HEK293T (cell line): ENCODE data around the gene CLIC3.

Experiments used
- CTCF ChIA-PET: fragments of 350-600 bp; formaldehyde crosslinking; extraction: SDS; loops from one replicate; lab custom pipeline; 2021; ENCODE audit warnings: antibody characterized with exemption, inconsistent platforms; lab: Yijun Ruan, JAX
- POLR2A ChIA-PET: fragments of 350-600 bp; formaldehyde crosslinking; extraction: SDS; loops from one replicate; lab custom pipeline; 2020; ENCODE audit warnings: antibody characterized with exemption, inconsistent platforms; lab: Yijun Ruan, JAX
- DNase-seq: peaks from one replicate; pipeline ENCODE4 v3.0.0; 2012; ENCODE audit warnings: mixed read lengths; ENCODE audit errors: extremely low spot score
- ARNT ChIP-seq: fragments of 450-650 bp; IDR thresholded peaks from 2 replicates; pipeline ENCODE4 v1.6.1; 2017; ENCODE audit warnings: mild to moderate bottlenecking
- BHLHE40 ChIP-seq: fragments of 450-650 bp; IDR thresholded peaks from 2 replicates; pipeline ENCODE4 v1.6.1; 2016; ENCODE audit warnings: mild to moderate bottlenecking, moderate library complexity, borderline replicate concordance
- CTBP1 ChIP-seq: fragments of 450-650 bp; IDR thresholded peaks from 2 replicates; pipeline ENCODE4 v1.6.1; 2016; ENCODE audit warnings: borderline replicate concordance
- ELF4 ChIP-seq: fragments of 450-650 bp; IDR thresholded peaks from 2 replicates; pipeline ENCODE4 v1.6.1; 2017; ENCODE audit warnings: antibody characterized with exemption
- FOXA1 ChIP-seq: fragments of 450-650 bp; IDR thresholded peaks from 2 replicates; pipeline ENCODE4 v1.6.1; 2016; ENCODE audit warnings: mild to moderate bottlenecking
- FOXK2 ChIP-seq: fragments of 450-650 bp; IDR thresholded peaks from 2 replicates; pipeline ENCODE4 v1.6.1; 2016; ENCODE audit warnings: mild to moderate bottlenecking
- FOXM1 ChIP-seq: fragments of 450-650 bp; IDR thresholded peaks from 2 replicates; pipeline ENCODE4 v1.6.1; 2017; ENCODE audit warnings: mild to moderate bottlenecking, borderline replicate concordance
- HDGF ChIP-seq: fragments of 450-650 bp; IDR thresholded peaks from 2 replicates; pipeline ENCODE4 v1.6.1; 2017; ENCODE audit warnings: antibody characterized with exemption, borderline replicate concordance
- L3MBTL2 ChIP-seq: fragments of 450-650 bp; conservative IDR thresholded peaks from 2 replicates; pipeline ENCODE4 v1.6.1; 2016; ENCODE audit warnings: mild to moderate bottlenecking
- LEF1 ChIP-seq: fragments of 450-650 bp; IDR thresholded peaks from 2 replicates; pipeline ENCODE4 v1.6.1; 2017; ENCODE audit warnings: mild to moderate bottlenecking, borderline replicate concordance
- NFRKB ChIP-seq: fragments of 450-650 bp; IDR thresholded peaks from 2 replicates; pipeline ENCODE4 v1.6.1; 2016; ENCODE audit warnings: mild to moderate bottlenecking, moderate library complexity
- PKNOX1 ChIP-seq: fragments of 450-650 bp; IDR thresholded peaks from 2 replicates; pipeline ENCODE4 v1.6.1; 2016
- SP1 ChIP-seq: fragments of 450-650 bp; IDR thresholded peaks from 2 replicates; pipeline ENCODE4 v1.6.1; 2017
- SUZ12 ChIP-seq: fragments of 450-650 bp; IDR thresholded peaks from 2 replicates; pipeline ENCODE4 v1.6.1; 2016; ENCODE audit warnings: mild to moderate bottlenecking
- TARDBP ChIP-seq: fragments of 450-650 bp; IDR thresholded peaks from 2 replicates; pipeline ENCODE4 v1.6.1; 2016
- ZNF384 ChIP-seq: fragments of 450-650 bp; IDR thresholded peaks from 2 replicates; pipeline ENCODE4 v1.6.1; 2016

CLIC3 gene

GRCh38 chr9:136953771-136954269 is 42.5 kb downstream of the CLIC3 start:
- POLR2A ChIA-PET: no interaction called here
- TF ChIP-seq BHLHE40: no peak
- TF ChIP-seq FOXA1: no peak
- no peak for TF ChIP-seq FOXM1
- TF ChIP-seq NFRKB: no peak
- TF ChIP-seq TARDBP: no peak
- TF ChIP-seq FOXK2: no peak
- no peak for TF ChIP-seq LEF1
- no peak for TF ChIP-seq SUZ12
- no peak for TF ChIP-seq ARNT
- no peak for TF ChIP-seq PKNOX1
- CTCF ChIA-PET: no interaction called here
- no peak for DNase-seq

GRCh38 chr9:136952876-136953770 is 43.2 kb downstream of the CLIC3 start:
- POLR2A ChIA-PET: interaction anchor here (0.7 kb wide), 1 partner anchor 39 kb away, joined by 3 read pairs; no protein-coding TSS in a partner anchor
- DNase-seq: no peak
- TF ChIP-seq BHLHE40: no peak
- TF ChIP-seq SP1: no peak
- no peak for TF ChIP-seq SUZ12
- TF ChIP-seq TARDBP: no peak
- TF ChIP-seq HDGF: no peak
- TF ChIP-seq ZNF384: no peak
- no peak for TF ChIP-seq NFRKB
- no peak for TF ChIP-seq LEF1
- no peak for TF ChIP-seq ELF4
- no peak for TF ChIP-seq FOXA1
- TF ChIP-seq CTBP1: no peak
- CTCF ChIA-PET: no interaction called here

- CTCF ChIA-PET: no interaction called here
- no peak for DNase-seq
- POLR2A ChIA-PET: interaction anchor here (0.7 kb wide), 1 partner anchor 40 kb away, joined by 3 read pairs; no protein-coding TSS in a partner anchor
- TF ChIP-seq FOXA1 (no peak), LEF1 (no peak), BHLHE40 (no peak), HDGF (no peak), FOXK2 (no peak), CTBP1 (no peak), L3MBTL2 (no peak), ZNF384 (no peak), SUZ12 (no peak), ELF4 (no peak), NFRKB (no peak), FOXM1 (no peak), PKNOX1 (no peak), TARDBP (no peak), SP1 (no peak), ARNT (no peak)
Observed at GRCh38 chr9:136952321-136952850, 44.0 kb downstream of the CLIC3 start.

GRCh38 chr9:136951541-136952320 is 44.6 kb downstream of the CLIC3 start, which contains the start of gene LCN12:
LCN12 (plus strand) TSS chr9:136952273; CDS start chr9:136952328, 55 bp downstream.
- ChIA-PET CTCF (interaction anchor here (1.3 kb wide), 1 partner anchor 78 kb away, joined by 3 read pairs; no protein-coding TSS in a partner anchor), POLR2A (interaction anchor here (1.1 to 1.2 kb wide), 4 partner anchors 8 to 49 kb away, joined by 3 read pairs; no protein-coding TSS in a partner anchor)
- no peak for DNase-seq
- TF ChIP-seq TARDBP (no peak), PKNOX1 (no peak), L3MBTL2 (no peak), BHLHE40 (no peak), LEF1 (no peak)

GRCh38 chr9:136950656-136951276 is 45.6 kb downstream of the CLIC3 start:
- no peak for TF ChIP-seq ELF4
- no peak for TF ChIP-seq PKNOX1
- TF ChIP-seq ZNF384: no peak
- TF ChIP-seq FOXA1: no peak
- TF ChIP-seq FOXM1: no peak
- ChIA-PET CTCF (interaction anchor here (1.3 kb wide), 1 partner anchor 79 kb away, joined by 3 read pairs; no protein-coding TSS in a partner anchor), POLR2A (interaction anchor here (0.6 to 3.8 kb wide), 10 partner anchors 9 to 85 kb away, joined by 3 to 14 read pairs (median 3); partner anchors contain the start of gene PAXX)
- no peak for DNase-seq
